Suprapubic skin (tissue), 4 donors: ENCODE measurements around the gene NCAM1. TPM values are rescaled to one million over a fixed set of nuclear protein-coding genes. Genes with fewer than 3 reads are reported as not detected.

Source experiments
- DNase-seq, 2 donors: peaks; one replicate each; pipeline ENCODE4 v3.0.0-alpha.2; 2019; ENCODE audit warnings: low spot score in 2 of 2
- H3K27ac ChIP-seq: fragments of 200-600 bp; sonication (generic); one replicate; pipeline ENCODE4 v1.5.1; 2019
- H3K27me3 ChIP-seq: fragments of 200-600 bp; sonication (generic); one replicate; pipeline ENCODE4 v1.5.1; 2019
- H3K36me3 ChIP-seq: fragments of 200-600 bp; sonication (generic); one replicate; pipeline ENCODE4 v1.5.1; 2019
- H3K4me1 ChIP-seq: fragments of 200-600 bp; sonication (generic); one replicate; pipeline ENCODE4 v1.5.1; 2019
- H3K4me3 ChIP-seq: fragments of 200-600 bp; sonication (generic); one replicate; pipeline ENCODE4 v1.5.1; 2019; ENCODE audit warnings: mild to moderate bottlenecking
- H3K9me3 ChIP-seq: fragments of 200-600 bp; sonication (generic); one replicate; pipeline ENCODE4 v1.5.1; 2019
- CTCF ChIP-seq, 2 donors: fragments of 200-600 bp in 1 of 2; fragments of 450-650 bp in 1 of 2; sonication (generic) in 1 of 2; IDR thresholded peaks; one replicate each; pipeline ENCODE4 v1.5.1; 2016 to 2019; ENCODE audit warnings: antibody characterized with exemption in 2 of 2, mild to moderate bottlenecking in 1 of 2, moderate library complexity in 1 of 2
- EP300 ChIP-seq: sonication (generic); formaldehyde crosslinking; IDR thresholded peaks from one replicate; pipeline ENCODE4 v1.6.1; 2017; ENCODE audit warnings: antibody characterized with exemption
- POLR2A ChIP-seq, 2 donors: fragments of 450-650 bp; IDR thresholded peaks; one replicate each; pipeline ENCODE4 v1.6.1; 2017; ENCODE audit warnings: antibody characterized with exemption in 2 of 2, mild to moderate bottlenecking in 2 of 2, moderate library complexity in 2 of 2
- POLR2AphosphoS5 ChIP-seq, 3 donors: sonication (generic); formaldehyde crosslinking; IDR thresholded peaks; one replicate each; pipeline ENCODE4 v1.6.1; 2017; ENCODE audit warnings: antibody characterized with exemption in 3 of 3
- WGBS: methylation state at CpG from one replicate; pipeline ENCODE4 v1.1.5; 2018; 5-methylcytosine and 5-hydroxymethylcytosine counted together
- total RNA-seq, 4 donors: library from RNA; depleted of rRNA; stranded (reverse); fragments of >200 nt; gene quantifications; one replicate each; pipeline ENCODE4 v1.1.0, GENCODE V29; 2016

The NCAM1 gene
- total RNA-seq, 4 donors from 2014 or later: 0.98 to 3.3 (median 1.9) TPM

- 66% methylated on average over 4 of the region's 4 CpGs for WGBS
- no peak for DNase-seq
- Histone ChIP-seq H3K36me3 (no peaks in the 10 kb centered on the region), H3K27me3 (no peaks in the 10 kb centered on the region), H3K27ac (no peak overlapping the region), H3K4me1 (no peaks in the 10 kb centered on the region), H3K4me3 (no peak overlapping the region), H3K9me3 (no peaks in the 10 kb centered on the region)
- TF ChIP-seq CTCF (IDR thresholded peaks at IDR 0.05) (no peak), EP300 (no peak), POLR2A (IDR thresholded peaks at IDR 0.05) (no peak), POLR2AphosphoS5 (IDR thresholded peaks at IDR 0.05) (no peak)
Measured at GRCh38 chr11:113133071-113133470, 171.9 kb downstream of the NCAM1 start.

DNA sequence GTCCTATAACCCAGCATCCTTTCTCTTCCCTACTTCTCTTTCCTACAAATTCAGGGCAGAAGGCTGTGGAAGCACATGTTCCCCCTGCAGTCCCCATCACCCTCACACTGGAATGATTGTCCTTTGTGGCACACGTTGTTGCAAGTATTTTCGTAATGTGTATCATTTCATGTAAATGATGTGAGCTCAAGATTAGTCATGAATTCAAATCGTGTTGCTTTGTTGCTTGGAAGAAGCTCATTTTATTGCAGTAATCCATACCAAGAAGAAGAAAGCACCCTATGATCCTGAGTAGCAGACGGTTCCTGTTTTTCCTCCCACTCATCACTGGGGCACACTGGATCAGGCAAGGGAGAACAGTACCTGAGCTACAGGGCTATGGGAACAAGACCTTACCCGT is 173.4 kb downstream of the NCAM1 start:
- Histone ChIP-seq H3K27ac (no peak overlapping the region), H3K9me3 (no peaks in the 10 kb centered on the region), H3K36me3 (no peaks in the 10 kb centered on the region), H3K27me3 (no peaks in the 10 kb centered on the region), H3K4me1 (no peaks in the 10 kb centered on the region), H3K4me3 (no peak overlapping the region)
- DNase-seq: no peak
- TF ChIP-seq EP300 (no peak), POLR2A (IDR thresholded peaks at IDR 0.05) (no peak), CTCF (IDR thresholded peaks at IDR 0.05) (no peak), POLR2AphosphoS5 (IDR thresholded peaks at IDR 0.05) (no peak)
- 68% methylated on average over 5 of the region's 5 CpGs for WGBS

GRCh38 chr11:113137713-113138529 is 176.7 kb downstream of the NCAM1 start:
- H3K4me1 ChIP-seq: no peaks in the 10 kb centered on the region
- H3K27ac ChIP-seq: no peak overlapping the region
- H3K4me3 ChIP-seq: no peak overlapping the region
- 72% methylated on average over 15 of the region's 15 CpGs for WGBS
- no peaks in the 10 kb centered on the region for H3K36me3 ChIP-seq
- H3K9me3 ChIP-seq: no peaks in the 10 kb centered on the region
- no peaks in the 10 kb centered on the region for H3K27me3 ChIP-seq
- TF ChIP-seq POLR2A (IDR thresholded peaks at IDR 0.05): no peak
- TF ChIP-seq CTCF (IDR thresholded peaks at IDR 0.05): no peak
- no peak for TF ChIP-seq POLR2AphosphoS5 (IDR thresholded peaks at IDR 0.05)
- no peak for TF ChIP-seq EP300
- DNase-seq: no peak

DNA sequence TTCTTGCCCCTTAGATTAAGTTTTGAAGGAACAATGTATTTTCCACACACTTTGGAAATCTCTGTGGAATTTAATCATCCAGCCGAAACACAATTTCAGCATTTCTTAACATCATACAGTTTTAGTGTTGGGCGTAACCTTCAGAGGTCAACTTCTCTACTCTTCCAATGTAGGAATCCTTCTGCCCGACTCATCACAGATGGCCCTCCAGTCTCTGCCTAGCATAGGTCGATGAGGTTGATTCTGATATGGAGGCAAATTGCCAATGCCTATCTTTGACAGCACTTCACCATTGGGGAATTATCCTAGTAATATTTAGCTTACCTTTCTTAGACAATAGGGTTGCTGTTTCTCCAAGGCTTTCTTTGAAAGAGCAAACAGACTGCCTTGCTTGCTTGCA is 177.5 kb downstream of the NCAM1 start:
- no peaks in the 10 kb centered on the region for H3K27me3 ChIP-seq
- WGBS: 95% methylated on average over 4 of the region's 4 CpGs

More for the DNA sequence above, 177.5 kb downstream of the NCAM1 start:
- TF ChIP-seq POLR2A (IDR thresholded peaks at IDR 0.05) (no peak), POLR2AphosphoS5 (IDR thresholded peaks at IDR 0.05) (no peak), CTCF (IDR thresholded peaks at IDR 0.05) (no peak), EP300 (no peak)
- Histone ChIP-seq H3K9me3 (no peaks in the 10 kb centered on the region), H3K4me3 (no peak overlapping the region), H3K4me1 (no peaks in the 10 kb centered on the region), H3K36me3 (no peaks in the 10 kb centered on the region), H3K27ac (no peak overlapping the region)
- DNase-seq: no peak
